ENCODE results near the gene PDS5A. TPM values are rescaled to one million over a fixed set of nuclear protein-coding genes. Genes with fewer than 3 reads are reported as not detected.
"Not testable (repeated sequence)": the region's sequence is repeated elsewhere in the genome, so short reads cannot be mapped to it uniquely, and the experiment has no call there.

The PDS5A gene
- total RNA-seq, 1 experiment from 2014 or later = 98.3 TPM

GRCh38 chr4:39944245-39944644 is 33.5 kb downstream of the PDS5A start:
- intact Hi-C loops (cut with micrococcal nuclease); H3K9ac ChIP-seq (ENCODE audit: low read length); H3K4me2 ChIP-seq (ENCODE audit: low read length); H3K4me3 ChIP-seq (replicated peaks in 1 of 2; ENCODE audit: low read depth in 1 of 2, low read length in 2 of 2); BruUV-seq (replicated peaks); H3K9me3 ChIP-seq (ENCODE audit: control insufficient read depth in 1 of 2, insufficient read depth in 1 of 2, low read depth in 1 of 2, low read length in 2 of 2); ATAC-seq; H3K9me2 ChIP-seq (ENCODE audit: insufficient read depth); RAD21 ChIA-PET (ENCODE audit: low non-redundant PET in 1 of 2, low total read pairs in 2 of 2, uncharacterized antibody in 2 of 2, unreplicated experiment in 2 of 2); H3K4me1 ChIP-seq (ENCODE audit: control insufficient read depth in 1 of 2, insufficient read depth in 2 of 2, low read length in 2 of 2); H3K27ac ChIP-seq (ENCODE audit: low read depth, low read length); DNase-seq (ENCODE audit: low read depth, low spot score); H2AFZ ChIP-seq (ENCODE audit: low read depth, low read length, poor library complexity, severe bottlenecking); H3K36me3 ChIP-seq (ENCODE audit: control insufficient read depth in 1 of 2, insufficient read depth in 2 of 2, low read length in 2 of 2); H3K27me3 ChIP-seq (ENCODE audit: insufficient read depth, low read length); POLR2A ChIA-PET; CTCF ChIA-PET: not testable (repeated sequence)
- H4K20me1 ChIP-seq (ENCODE audit: insufficient read depth) = peaks cover 31% of the 10 kb centered on the region
- peaks cover 99% of the 10 kb centered on the region for H3K79me2 ChIP-seq (ENCODE audit: insufficient read depth, low read length)

- ChIA-PET POLR2A (no interaction called here), CTCF (no interaction called here), RAD21 (ENCODE audit: low non-redundant PET in 1 of 2, low total read pairs in 2 of 2, uncharacterized antibody in 2 of 2, unreplicated experiment in 2 of 2) (no interaction called here)
- no peak overlapping the region for H2AFZ ChIP-seq (ENCODE audit: low read depth, low read length, poor library complexity, severe bottlenecking)
- no peaks in the 10 kb centered on the region for H3K36me3 ChIP-seq (ENCODE audit: control insufficient read depth in 1 of 2, insufficient read depth in 2 of 2, low read length in 2 of 2)
- H3K27me3 ChIP-seq (ENCODE audit: insufficient read depth, low read length) = no peaks in the 10 kb centered on the region
- no peaks in the 10 kb centered on the region for H3K9me3 ChIP-seq (ENCODE audit: control insufficient read depth in 1 of 2, insufficient read depth in 1 of 2, low read depth in 1 of 2, low read length in 2 of 2)
- no peak overlapping the region for H3K9ac ChIP-seq (ENCODE audit: low read length)
- ATAC-seq (no peak), DNase-seq (ENCODE audit: low read depth, low spot score) (no peak)
- no peak overlapping the region for H3K27ac ChIP-seq (ENCODE audit: low read depth, low read length)
- peaks cover 100% of the 10 kb centered on the region for H3K79me2 ChIP-seq (ENCODE audit: insufficient read depth, low read length)
- intact Hi-C loops (cut with micrococcal nuclease) = no loop called here
- H3K4me2 ChIP-seq (ENCODE audit: low read length) = no peak overlapping the region
- BruUV-seq (replicated peaks) = no TSS peak
- no peak for TF ChIP-seq ZNF274 (IDR thresholded peaks at IDR 0.05; ENCODE audit: low read depth, low read length)
- no peak for TF ChIP-seq TCF7L2 (IDR thresholded peaks at IDR 0.05; ENCODE audit: borderline replicate concordance, extremely low read depth, insufficient read depth, insufficient read length)
- TF ChIP-seq FOSL1 (IDR thresholded peaks at IDR 0.05; ENCODE audit: low read depth) = no peak
- TF ChIP-seq CBX3 (IDR thresholded peaks at IDR 0.05; ENCODE audit: low read depth) = no peak
- TF ChIP-seq REST (IDR thresholded peaks at IDR 0.05; ENCODE audit: low read depth) = no peak
- no peak for TF ChIP-seq POLR2A (IDR thresholded peaks at IDR 0.05; ENCODE audit: borderline replicate concordance, extremely low read depth, insufficient read depth, insufficient read length)
- no peak for TF ChIP-seq SIN3A (IDR thresholded peaks at IDR 0.05; ENCODE audit: low read depth)
- no peak for TF ChIP-seq ZFX (IDR thresholded peaks at IDR 0.05)
- TF ChIP-seq POLR2AphosphoS5 (IDR thresholded peaks at IDR 0.05; ENCODE audit: low read depth, low read length) = no peak
- TF ChIP-seq SRF (IDR thresholded peaks at IDR 0.05; ENCODE audit: low read depth) = no peak
- TF ChIP-seq YY1 (IDR thresholded peaks at IDR 0.05; ENCODE audit: extremely low read depth, insufficient replicate concordance, low read depth, low read length) = no peak
- no peak for TF ChIP-seq EZH2phosphoT487 (IDR thresholded peaks at IDR 0.05; ENCODE audit: borderline replicate concordance)
- no peak for TF ChIP-seq JUND (IDR thresholded peaks at IDR 0.05)
- TF ChIP-seq EGR1 (IDR thresholded peaks at IDR 0.05; ENCODE audit: low read depth) = no peak
- TF ChIP-seq CEBPB (IDR thresholded peaks at IDR 0.05; ENCODE audit: low read depth) = no peak
- TF ChIP-seq RAD21 (IDR thresholded peaks at IDR 0.05; ENCODE audit: low read depth) = no peak
- TF ChIP-seq ATF3 (IDR thresholded peaks at IDR 0.05) = no peak
- TF ChIP-seq ZBTB33 (IDR thresholded peaks at IDR 0.05; ENCODE audit: extremely low read depth, insufficient replicate concordance, low read length) = no peak
- no peaks in the 10 kb centered on the region for H3K9me2 ChIP-seq (ENCODE audit: insufficient read depth)
- peaks cover 28% of the 10 kb centered on the region; the same call in 1 of the 2 replicates for H4K20me1 ChIP-seq (ENCODE audit: insufficient read depth)
- H3K4me1 ChIP-seq (ENCODE audit: control insufficient read depth in 1 of 2, insufficient read depth in 2 of 2, low read length in 2 of 2) = peaks cover 0 to 4% of the 10 kb centered on the region in 2 experiments; a peak in 2 of 4 replicates
- H3K4me3 ChIP-seq (replicated peaks in 1 of 2; ENCODE audit: low read depth in 1 of 2, low read length in 2 of 2) = no peak overlapping the region
Measured at GRCh38 chr4:39942507-39942906, 35.2 kb downstream of the PDS5A start.

All from HCT116 (cell line).